Measurements from ENCODE around the gene PCP2. TPM values are rescaled to one million over a fixed set of nuclear protein-coding genes. Genes with fewer than 3 reads are reported as not detected.

Gene PCP2
- total and polyA plus RNA-seq, 2 donors (not counting 1 experiment from before 2014, with no cell fraction given): 6.5 to 9.3 TPM

DNA sequence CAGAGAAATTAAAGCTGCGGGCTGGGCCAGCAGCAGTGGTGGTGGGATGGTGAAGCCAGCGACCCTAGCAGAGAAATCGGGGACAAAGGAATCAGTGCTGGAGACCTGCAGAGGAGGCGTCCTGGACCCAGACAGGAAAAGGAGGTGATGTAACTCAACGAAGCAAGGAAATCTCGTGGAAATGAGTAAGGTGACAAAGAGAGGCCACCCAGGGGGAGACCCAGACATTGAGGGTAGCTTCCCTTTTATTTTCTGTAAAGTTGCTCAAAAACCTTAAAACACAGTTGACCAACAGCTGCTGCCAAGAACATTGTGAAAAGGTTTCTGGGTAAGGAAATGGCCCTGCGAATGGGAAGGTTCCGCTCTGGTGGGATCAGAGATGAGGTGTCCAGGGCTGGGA lies 22.1 kb upstream of the PCP2 start:
- TF ChIP-seq CTCF (IDR thresholded peaks at IDR 0.05) (no peak), EZH2 (IDR thresholded peaks at IDR 0.05; ENCODE audit: borderline replicate concordance, insufficient read depth, low read depth, low read length, poor library complexity, severe bottlenecking) (no peak)
- H3K79me2 ChIP-seq (ENCODE audit: control insufficient read depth, insufficient read depth, low read length): no peaks in the 10 kb centered on the region
- Mint-ChIP-seq H3K27ac (peak overlapping the region; percentile 53), H3K9me3 (ENCODE audit: insufficient read depth) (no peaks in the 10 kb centered on the region), H3K4me1 (peaks cover 17% of the 10 kb centered on the region), H3K27me3 (no peaks in the 10 kb centered on the region), H3K4me3 (peak overlapping the region; percentile 16)
- H3K4me3 ChIP-seq (ENCODE audit: control extremely low read depth in 1 of 5, extremely low read depth in 1 of 5, insufficient read depth in 1 of 5, low read depth in 2 of 5, low read length in 4 of 5): no peak overlapping the region
- H3K4me1 ChIP-seq (ENCODE audit: control insufficient read depth in 2 of 2, insufficient read depth in 2 of 2, low read length in 2 of 2): peaks cover 9 to 23% of the 10 kb centered on the region in 2 donors
- no peak overlapping the region for H3K27ac ChIP-seq (ENCODE audit: low read length in 2 of 2)
- no peak for DNase-seq
- peak overlapping the region; percentile 22 for H2AFZ ChIP-seq (ENCODE audit: insufficient read depth, low read depth, low read length, poor library complexity, severe bottlenecking)
- H3K4me2 ChIP-seq (replicated peaks; ENCODE audit: low read depth, low read length, poor library complexity, severe bottlenecking): no peak overlapping the region
- no peaks in the 10 kb centered on the region for H3K27me3 ChIP-seq (replicated peaks in 1 of 4; ENCODE audit: control extremely low read depth in 1 of 4, control insufficient read depth in 3 of 4, insufficient read depth in 4 of 4, low read length in 3 of 4)
- 62% methylated on average over 8 of the region's 8 CpGs for WGBS (ENCODE audit: insufficient coverage)
- H4K20me1 ChIP-seq (ENCODE audit: control insufficient read depth, insufficient read depth, low read length, poor library complexity, severe bottlenecking): no peaks in the 10 kb centered on the region
- no peaks in the 10 kb centered on the region for H3K36me3 ChIP-seq (replicated peaks in 1 of 2; ENCODE audit: control extremely low read depth in 1 of 2, control insufficient read depth in 1 of 2, extremely low read depth in 1 of 2, insufficient read depth in 2 of 2, low read length in 1 of 2)
- CTCF ChIA-PET: interaction anchor here (0.6 to 8.7 kb wide), 8 partner anchors 25 to 273 kb away, joined by 3 to 100 read pairs (median 4); partner anchors contain the start of gene TRAPPC5
- intact Hi-C loops (cut with micrococcal nuclease): no loop called here
- no peak for ATAC-seq (ENCODE audit: low read depth)
- H3K9ac ChIP-seq (ENCODE audit: low read length): no peak overlapping the region
- POLR2A ChIA-PET: no interaction called here
- H3K9me3 ChIP-seq (ENCODE audit: control extremely low read depth in 1 of 3, control insufficient read depth in 2 of 3, insufficient read depth in 1 of 3, low read length in 2 of 3): no peaks in the 10 kb centered on the region

- Histone ChIP-seq H3K79me2 (ENCODE audit: control insufficient read depth, insufficient read depth, low read length) (no peaks in the 10 kb centered on the region), H3K36me3 (replicated peaks in 1 of 2; ENCODE audit: control extremely low read depth in 1 of 2, control insufficient read depth in 1 of 2, extremely low read depth in 1 of 2, insufficient read depth in 2 of 2, low read length in 1 of 2) (no peaks in the 10 kb centered on the region), H3K9me3 (ENCODE audit: control extremely low read depth in 1 of 3, control insufficient read depth in 2 of 3, insufficient read depth in 1 of 3, low read length in 2 of 3) (no peaks in the 10 kb centered on the region), H2AFZ (ENCODE audit: insufficient read depth, low read depth, low read length, poor library complexity, severe bottlenecking) (no peak overlapping the region), H3K27me3 (replicated peaks in 1 of 4; ENCODE audit: control extremely low read depth in 1 of 4, control insufficient read depth in 3 of 4, insufficient read depth in 4 of 4, low read length in 3 of 4) (no peaks in the 10 kb centered on the region), H4K20me1 (ENCODE audit: control insufficient read depth, insufficient read depth, low read length, poor library complexity, severe bottlenecking) (no peaks in the 10 kb centered on the region), H3K4me3 (ENCODE audit: control extremely low read depth in 1 of 5, extremely low read depth in 1 of 5, insufficient read depth in 1 of 5, low read depth in 2 of 5, low read length in 4 of 5) (no peak overlapping the region), H3K4me2 (replicated peaks; ENCODE audit: low read depth, low read length, poor library complexity, severe bottlenecking) (no peak overlapping the region), H3K4me1 (ENCODE audit: control insufficient read depth in 2 of 2, insufficient read depth in 2 of 2, low read length in 2 of 2) (peaks cover 9 to 23% of the 10 kb centered on the region in 2 donors), H3K27ac (ENCODE audit: low read length in 2 of 2) (no peak overlapping the region), H3K9ac (ENCODE audit: low read length) (no peak overlapping the region)
- no peak overlapping the region for H3K27ac Mint-ChIP-seq
- WGBS (ENCODE audit: insufficient coverage): 93% methylated on average over 5 of the region's 8 CpGs
- DNase-seq: no peak
- no peaks in the 10 kb centered on the region for H3K9me3 Mint-ChIP-seq (ENCODE audit: insufficient read depth)
- H3K4me1 Mint-ChIP-seq: peaks cover 17% of the 10 kb centered on the region
- TF ChIP-seq EZH2 (IDR thresholded peaks at IDR 0.05; ENCODE audit: borderline replicate concordance, insufficient read depth, low read depth, low read length, poor library complexity, severe bottlenecking): no peak
- TF ChIP-seq CTCF (IDR thresholded peaks at IDR 0.05): no peak
- POLR2A ChIA-PET: no interaction called here
- CTCF ChIA-PET: interaction anchor here (1.2 to 8.7 kb wide), 4 partner anchors 17 to 146 kb away, joined by 3 to 100 read pairs (median 5); partner anchors contain the start of gene MCEMP1
- no peak for ATAC-seq (ENCODE audit: low read depth)
- no peak overlapping the region for H3K4me3 Mint-ChIP-seq
- no peaks in the 10 kb centered on the region for H3K27me3 Mint-ChIP-seq
- intact Hi-C loops (cut with micrococcal nuclease): no loop called here
These were observed 20.9 kb upstream of the PCP2 start for GRCh38 chr19:7654401-7654800.
